ENCODE results near the gene PKP2. TPM values are rescaled to one million over a fixed set of nuclear protein-coding genes. Genes with fewer than 3 reads are reported as not detected.

PKP2 gene
- polyA plus RNA-seq, 1 donor: 6.7 TPM

- no peak for DNase-seq (ENCODE audit: low read depth)
Measured at GRCh38 chr12:32755051-32755653, 141.4 kb downstream of the PKP2 start.

- no peak for DNase-seq (ENCODE audit: low read depth)
Measured at GRCh38 chr12:32754111-32754510, 142.5 kb downstream of the PKP2 start.

- DNase-seq (ENCODE audit: low read depth): no peak
Measured at GRCh38 chr12:32753605-32754004, 143.0 kb downstream of the PKP2 start.

- no peak for DNase-seq (ENCODE audit: low read depth)
Measured at GRCh38 chr12:32743264-32743663, 153.3 kb downstream of the PKP2 start.

- no peak for DNase-seq (ENCODE audit: low read depth)
Measured at GRCh38 chr12:32742133-32742532, 154.4 kb downstream of the PKP2 start.

Other genes starting within 250 kb of the PKP2 start
- 76.4 TPM for gene DNM1L, start 217.5 kb downstream of the PKP2 start, polyA plus RNA-seq (ENCODE audit: insufficient read length)
- 19.7 TPM for gene YARS2, start 140.9 kb downstream of the PKP2 start, polyA plus RNA-seq (ENCODE audit: insufficient read length)

Data from forelimb muscle (tissue), 1 donor.